Left lung (tissue), 10 donors: ENCODE results near the gene TBCB. TPM values are rescaled to one million over a fixed set of nuclear protein-coding genes. Genes with fewer than 3 reads are reported as not detected.

Experiments used
- ATAC-seq: fragments of 200-7000 bp; cut with Tn5 transposase; one replicate; pipeline ENCODE4 v1.9.1; 2020; ENCODE audit warnings: moderate library complexity
- DNase-seq, 4 donors: peaks; one replicate each; pipeline ENCODE4 v3.0.0-alpha.2; 2013 to 2020
- H3K27ac ChIP-seq, 2 donors: fragments of 200-600 bp; sonication (generic) in 1 of 2; one replicate each; pipeline versions ENCODE4 v1.5.0 to v1.8.0; 2020 to 2021
- H3K27me3 ChIP-seq, 2 donors: fragments of 200-600 bp; sonication (generic) in 1 of 2; one replicate each; pipeline versions ENCODE4 v1.5.0 to v1.8.0; 2020 to 2021
- H3K36me3 ChIP-seq, 2 donors: fragments of 200-600 bp; sonication (generic) in 1 of 2; one replicate each; pipeline versions ENCODE4 v1.5.0 to v1.8.0; 2020 to 2021
- H3K4me1 ChIP-seq, 2 donors: fragments of 200-600 bp; one replicate each; pipeline ENCODE4 v1.8.0; 2021
- H3K4me3 ChIP-seq, 2 donors: fragments of 200-600 bp; sonication (generic) in 1 of 2; one replicate each; pipeline versions ENCODE4 v1.5.0 to v1.8.0; 2020 to 2021; ENCODE audit warnings: mild to moderate bottlenecking in 1 of 2
- H3K9me3 ChIP-seq, 2 donors: fragments of 200-600 bp; sonication (generic) in 1 of 2; one replicate each; pipeline versions ENCODE4 v1.5.0 to v1.8.0; 2020 to 2021
- CTCF ChIP-seq, 2 donors: fragments of 200-600 bp; sonication (generic) in 1 of 2; IDR thresholded peaks; one replicate each; pipeline versions ENCODE4 v1.5.0 to v1.8.0; 2021; ENCODE audit warnings: antibody characterized with exemption in 2 of 2
- intact Hi-C, 2 donors: fragments of 100-400 bp; cut with DNase I; formaldehyde crosslinking; loops; one replicate each; pipeline versions ENCODE4 v1.11.2 to v1.14.2; 2022
- polyA plus RNA-seq, 6 donors: library from polyadenylated mRNA; unstranded; fragments of 120-200 nt; gene quantifications; one replicate each; pipeline ENCODE4 v1.2.1, GENCODE V29; 2013; ENCODE audit not compliant: insufficient read length in 6 of 6
- total RNA-seq, 2 donors: library from RNA; stranded (reverse); fragmentation: NEBNext Ultra II Directional; extraction: Animal tissue kit (Norgen Biotek cat#: 25700); gene quantifications; one replicate each; pipeline ENCODE4 v1.2.1, GENCODE V29; 2021
- donor health status: DM: no; HTN: yes; CAD: no.
- donor health status: DM: no; HTN: no; CAD: no.

The TBCB gene
- total and polyA plus RNA-seq, 8 donors, result 90.2 to 130 (median 114) TPM

GRCh38 chr19:36136964-36137686, 21.9 kb downstream of the TBCB start:
- ATAC-seq, result peak; percentile 59
- H3K36me3 ChIP-seq, result peaks cover 0 to 6% of the 10 kb centered on the region in 2 donors
- intact Hi-C loops, result no loop called here
- DNase-seq, result peak in 3 of 4 donors; percentile 33 to 83 (median 82)
- peaks cover 5 to 48% of the 10 kb centered on the region in 2 donors for H3K4me1 ChIP-seq
- no peaks in the 10 kb centered on the region for H3K9me3 ChIP-seq
- H3K4me3 ChIP-seq, result no peak overlapping the region
- peak overlapping the region; percentile 28 to 74 for H3K27ac ChIP-seq
- TF ChIP-seq CTCF (IDR thresholded peaks at IDR 0.05), result no peak
- no peaks in the 10 kb centered on the region for H3K27me3 ChIP-seq

- Histone ChIP-seq H3K27ac (peak overlapping the region; percentile 91 to 96), H3K27me3 (no peaks in the 10 kb centered on the region), H3K4me1 (peaks cover 5 to 45% of the 10 kb centered on the region in 2 donors), H3K36me3 (peaks cover 0 to 25% of the 10 kb centered on the region in 2 donors), H3K4me3 (peak overlapping the region; percentile 87 to 96), H3K9me3 (no peaks in the 10 kb centered on the region)
- intact Hi-C loops, result no loop called here
- no peak for TF ChIP-seq CTCF (IDR thresholded peaks at IDR 0.05)
- ATAC-seq (no peak), DNase-seq (no peak)
Observed at GRCh38 chr19:36139120-36139472, 23.8 kb downstream of the TBCB start.

- H3K27me3 ChIP-seq, result no peaks in the 10 kb centered on the region
- peaks cover 0 to 31% of the 10 kb centered on the region in 2 donors for H3K36me3 ChIP-seq
- H3K4me1 ChIP-seq, result peaks cover 5 to 45% of the 10 kb centered on the region in 2 donors
- no peak for TF ChIP-seq CTCF (IDR thresholded peaks at IDR 0.05)
- ATAC-seq (peak; percentile 91), DNase-seq (peak; percentile 97 to 100 (median 98))
- H3K27ac ChIP-seq, result peak within 1 kb of the TSS; percentile 91 to 96
- H3K4me3 ChIP-seq, result peak within 1 kb of the TSS; percentile 87 to 96
- no peaks in the 10 kb centered on the region for H3K9me3 ChIP-seq
- intact Hi-C loops, result no loop called here
Observed at GRCh38 chr19:36139473-36140303, 24.4 kb downstream of the TBCB start, which contains the start of gene CAPNS1. TSS of gene CAPNS1 (plus strand) at chr19:36140066. CDS start at chr19:36141012, 946 bp downstream.

DNA sequence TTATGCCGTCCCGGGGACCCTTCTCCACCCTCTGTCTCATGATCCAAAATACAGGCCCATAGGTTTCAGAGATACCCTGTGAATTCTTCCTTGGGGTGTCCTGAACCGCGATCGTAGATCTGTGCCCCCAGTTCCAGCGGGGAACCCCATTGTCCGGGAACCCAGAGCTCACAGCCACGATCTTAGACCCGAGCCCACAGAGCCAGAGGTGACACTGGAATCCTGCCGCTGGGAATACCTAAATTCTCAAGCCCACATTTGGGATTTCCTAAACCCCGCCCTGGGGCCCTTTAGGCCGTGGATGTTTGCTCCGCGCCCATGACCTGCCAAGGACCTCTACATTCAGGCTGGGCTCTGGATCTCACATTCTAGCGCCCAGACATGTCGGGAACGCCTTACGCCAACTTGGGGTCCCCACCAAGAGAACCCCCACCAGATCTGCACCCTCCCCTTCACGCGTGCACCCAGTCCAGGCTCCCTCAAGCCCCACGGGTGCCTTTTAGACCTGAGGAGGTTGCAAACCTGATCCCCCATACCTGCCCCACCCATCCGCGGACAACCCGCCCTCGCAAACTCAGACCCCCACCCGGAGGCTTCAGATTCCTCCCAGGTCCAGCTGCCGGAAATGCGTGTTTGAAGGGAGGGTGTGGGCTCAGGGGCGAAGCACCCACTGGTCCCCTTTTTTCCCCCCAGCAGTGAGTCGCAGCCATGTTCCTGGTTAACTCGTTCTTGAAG, 25.2 kb downstream of the TBCB start:
- ATAC-seq, result peak; percentile 10
- intact Hi-C loops, result no loop called here
- Histone ChIP-seq H3K27ac (peak overlapping the region; percentile 91 to 96), H3K36me3 (peaks cover 0 to 39% of the 10 kb centered on the region in 2 donors), H3K4me3 (peak overlapping the region; percentile 87 to 96), H3K9me3 (no peaks in the 10 kb centered on the region), H3K4me1 (peaks cover 5 to 45% of the 10 kb centered on the region in 2 donors), H3K27me3 (no peaks in the 10 kb centered on the region)
- TF ChIP-seq CTCF (IDR thresholded peaks at IDR 0.05), result no peak
- DNase-seq, result peak; percentile 35 to 71 (median 64)
